Endothelial cell of umbilical vein (primary cell): ENCODE measurements around the gene LRP1. TPM values are rescaled to one million over a fixed set of nuclear protein-coding genes. Genes with fewer than 3 reads are reported as not detected.

Experiments used
- BruUV-seq: library from RNA; stranded (reverse); fragments of 400-500 nt; replicated peaks from 2 replicates; lab custom pipeline; 2021; lab: Mats Ljungman, UMichigan
- CTCF ChIA-PET: fragments of 300-600, 350-600 bp; sonication (Branson Sonifier 250); formaldehyde crosslinking; loops from one replicate; lab custom pipeline; 2021; ENCODE audit warnings: antibody characterized with exemption, inconsistent platforms; lab: Charles Lee
- POLR2A ChIA-PET: fragments of 300-600, 350-600 bp; sonication (Branson Sonifier 250); formaldehyde crosslinking; loops from one replicate; lab custom pipeline; 2021; ENCODE audit warnings: antibody characterized with exemption, inconsistent platforms; lab: Charles Lee
- DNase-seq: peaks from one replicate; pipeline ENCODE4 v3.0.0-alpha.2; 2011; ENCODE audit warnings: low read depth, low spot score
- FAIRE-seq: peaks from 2 replicates; lab custom pipeline; 2011; peaks lifted over from hg19 to GRCh38; lab: Jason Lieb, UNC
- H2AFZ ChIP-seq: 2 replicates; pipeline ENCODE4 v1.6.0; 2012; ENCODE audit warnings: low read depth, low read length, control low read depth, inconsistent platforms
- H3K27ac ChIP-seq: 2 replicates; pipeline ENCODE4 v1.5.1; 2011; ENCODE audit warnings: low read depth, mild to moderate bottlenecking, control low read depth, low read length, moderate library complexity; ENCODE audit not compliant: insufficient read depth
- H3K27me3 ChIP-seq, 2 experiments: 2 replicates each; pipeline versions ENCODE4 v1.6.0 to v1.6.1; 2011; ENCODE audit warnings: low read length in 2 of 2, mixed read lengths in 1 of 2; ENCODE audit not compliant: control insufficient read depth in 2 of 2, insufficient read depth in 2 of 2
- H3K36me3 ChIP-seq, 2 experiments: 2 replicates in 1 of 2; 3 replicates in 1 of 2; pipeline ENCODE4 v1.5.1; 2011; ENCODE audit warnings: low read length in 2 of 2, mild to moderate bottlenecking in 1 of 2, moderate library complexity in 1 of 2; ENCODE audit not compliant: control insufficient read depth in 2 of 2, insufficient read depth in 2 of 2; ENCODE audit errors: extremely low read depth in 1 of 2
- H3K4me1 ChIP-seq: 3 replicates; pipeline ENCODE4 v1.5.1; 2011; ENCODE audit warnings: mild to moderate bottlenecking, low read length; ENCODE audit not compliant: control insufficient read depth, insufficient read depth; ENCODE audit errors: extremely low read depth
- H3K4me2 ChIP-seq: 2 replicates; pipeline ENCODE4 v1.6.1; 2011; ENCODE audit warnings: low read length, control low read depth, mixed read lengths; ENCODE audit not compliant: insufficient read depth
- H3K4me3 ChIP-seq, 3 experiments: fragments of 200-600 bp in 1 of 3; sonication (generic), shearing (Covaris generic) in 1 of 3; replicated peaks in 1 of 3; 2 replicates each; pipeline ENCODE4 v1.5.1; 2011 to 2016; ENCODE audit warnings: control low read depth in 3 of 3, low read length in 3 of 3, mild to moderate bottlenecking in 2 of 3, inconsistent platforms in 1 of 3, low read depth in 1 of 3, moderate library complexity in 1 of 3; ENCODE audit not compliant: insufficient read depth in 1 of 3
- H3K79me2 ChIP-seq: 2 replicates; pipeline ENCODE4 v1.6.0; 2012; ENCODE audit warnings: low read length, inconsistent platforms; ENCODE audit not compliant: control insufficient read depth, insufficient read depth
- H3K9ac ChIP-seq: replicated peaks from 2 replicates; pipeline ENCODE3; 2011; ENCODE audit warnings: low read length, control low read depth; ENCODE audit not compliant: insufficient read depth; ENCODE audit errors: extremely low read depth
- H3K9me1 ChIP-seq: replicated peaks from 3 replicates; pipeline ENCODE4 v1.6.0; 2011; ENCODE audit warnings: mild to moderate bottlenecking, low read length; ENCODE audit not compliant: control insufficient read depth, insufficient read depth; ENCODE audit errors: extremely low read depth
- H3K9me3 ChIP-seq: replicated peaks from 2 replicates; pipeline ENCODE4 v1.5.1; 2012; ENCODE audit warnings: low read length, inconsistent platforms; ENCODE audit not compliant: control insufficient read depth, insufficient read depth
- H4K20me1 ChIP-seq: replicated peaks from 2 replicates; pipeline ENCODE3; 2011; ENCODE audit warnings: mild to moderate bottlenecking, low read length; ENCODE audit not compliant: control insufficient read depth, insufficient read depth; ENCODE audit errors: extremely low read depth
- CTCF ChIP-seq, 2 donors: IDR thresholded peaks; 1 replicate in 1 of 2; 2 replicates in 1 of 2; pipeline ENCODE4 v1.5.1; 2011; ENCODE audit warnings: low read length in 2 of 2, mild to moderate bottlenecking in 2 of 2, moderate library complexity in 2 of 2, control low read depth in 1 of 2, inconsistent platforms in 1 of 2, low read depth in 1 of 2; ENCODE audit not compliant: insufficient read depth in 1 of 2; ENCODE audit errors: extremely low read depth in 1 of 2
- EZH2 ChIP-seq: IDR thresholded peaks from 2 replicates; pipeline ENCODE4 v1.6.1; 2012; ENCODE audit warnings: borderline replicate concordance, low read depth, mild to moderate bottlenecking, moderate library complexity, low read length, inconsistent platforms; ENCODE audit not compliant: severe bottlenecking
- FOS ChIP-seq: IDR thresholded peaks from 2 replicates; pipeline ENCODE4 v1.6.1; 2011; ENCODE audit warnings: mild to moderate bottlenecking, low read length, moderate library complexity, borderline replicate concordance; ENCODE audit not compliant: insufficient read depth
- GATA2 ChIP-seq: IDR thresholded peaks from 2 replicates; pipeline ENCODE4 v1.7.0; 2011; ENCODE audit warnings: low read depth, mild to moderate bottlenecking, moderate library complexity, mixed read lengths, low read length; ENCODE audit not compliant: insufficient read length, insufficient read depth
- JUN ChIP-seq: IDR thresholded peaks from 2 replicates; pipeline ENCODE4 v1.6.1; 2011; ENCODE audit warnings: borderline replicate concordance, low read depth; ENCODE audit not compliant: insufficient read length, insufficient read depth
- MAX ChIP-seq: IDR thresholded peaks from 2 replicates; pipeline ENCODE4 v1.6.1; 2011; ENCODE audit not compliant: insufficient read depth, insufficient read length
- MYC ChIP-seq: IDR thresholded peaks from one replicate; pipeline ENCODE4 v1.6.1; 2011; ENCODE audit warnings: mild to moderate bottlenecking, low read depth, low read length
- POLR2A ChIP-seq: IDR thresholded peaks from 2 replicates; pipeline ENCODE4 v1.6.1; 2012; ENCODE audit warnings: low read depth, mild to moderate bottlenecking, control low read depth, low read length
- POLR2AphosphoS5 ChIP-seq: IDR thresholded peaks from 2 replicates; pipeline ENCODE4 v1.6.1; 2012; ENCODE audit warnings: low read depth, mild to moderate bottlenecking, control low read depth, low read length, moderate library complexity; ENCODE audit not compliant: insufficient read depth
- dilution Hi-C: fragments of 300-500 bp; cut with MboI; formaldehyde crosslinking; loops from one replicate; pipeline ENCODE4 v1.15.0; 2019; ENCODE audit warnings: low sequenced_read_pairs; ENCODE audit not compliant: extremely low pct_ligation_motif_present
- intact Hi-C: fragments of 100-400 bp; cut with micrococcal nuclease; formaldehyde crosslinking; loops from one replicate; pipeline ENCODE4 v1.10.0; 2022
- polyA plus RNA-seq, 4 experiments: library from polyadenylated mRNA; depleted of rRNA in 3 of 4; stranded (reverse) in 3 of 4; unstranded in 1 of 4; fragments of >200 nt; gene quantifications; 2 replicates each; pipeline versions ENCODE4 v1.2.1 to v1.2.3, GENCODE V29; 2011 to 2012; ENCODE audit warnings: missing spikeins in 1 of 4
- total RNA-seq: library from RNA; stranded (reverse); gene quantifications from 2 replicates; pipeline ENCODE4 v1.2.3, GENCODE V29; 2021

LRP1 gene
- total and polyA plus RNA-seq, 2 donors (not counting 3 experiments of a cell fraction or from before 2014, with no cell fraction given), result 1.6 to 4.6 TPM

- H2AFZ ChIP-seq, result no peak overlapping the region
- TF ChIP-seq FOS, result no peak
- no peak for TF ChIP-seq JUN
- TF ChIP-seq GATA2, result no peak
- no peak for TF ChIP-seq CTCF (IDR thresholded peaks at IDR 0.05; ENCODE audit: extremely low read depth in 1 of 2, insufficient read depth in 1 of 2, low read depth in 1 of 2, low read length in 2 of 2)
- TF ChIP-seq EZH2, result no peak
- TF ChIP-seq MYC, result no peak
- TF ChIP-seq MAX, result no peak
- TF ChIP-seq POLR2AphosphoS5, result no peak
- no peak for TF ChIP-seq POLR2A
- no peak overlapping the region for H3K9ac ChIP-seq
- no peaks in the 10 kb centered on the region for H4K20me1 ChIP-seq
- H3K79me2 ChIP-seq, result no peaks in the 10 kb centered on the region
- H3K4me2 ChIP-seq, result no peak overlapping the region
- dilution Hi-C loops (no loop called here), intact Hi-C loops (no loop called here)
- peaks cover 10 to 12% of the 10 kb centered on the region in 2 experiments for H3K27me3 ChIP-seq
- H3K36me3 ChIP-seq, result no peaks in the 10 kb centered on the region
- H3K9me3 ChIP-seq, result no peaks in the 10 kb centered on the region
- no peak for FAIRE-seq
- no peak for DNase-seq
- H3K9me1 ChIP-seq, result no peaks in the 10 kb centered on the region
- CTCF ChIA-PET, result interaction anchor here (3.8 kb wide), 1 partner anchor 32 kb away, joined by 13 read pairs; no protein-coding TSS in a partner anchor
- POLR2A ChIA-PET, result no interaction called here
- no TSS peak for BruUV-seq
- H3K27ac ChIP-seq, result no peak overlapping the region
- H3K4me1 ChIP-seq, result peaks cover 2% of the 10 kb centered on the region
- no peak overlapping the region for H3K4me3 ChIP-seq
Observed at GRCh38 chr12:57209916-57210315, 81.6 kb downstream of the LRP1 start.
